ENCODE results near the gene ASAP3. TPM values are rescaled to one million over a fixed set of nuclear protein-coding genes. Genes with fewer than 3 reads are reported as not detected.

The ASAP3 gene
- total and polyA plus RNA-seq, 9 of the 15 experiments (the other 6 are each of a cell fraction or from before 2014, with no cell fraction given), result 1.7 to 31.2 (median 17.4) TPM

GRCh38 chr1:23478896-23479665 lies 4.9 kb downstream of the ASAP3 start (continued):
- TF ChIP-seq TSHZ1 (CRISPR knock-in tag; IDR thresholded peaks at IDR 0.05), result no peak
- TF ChIP-seq RBM14 (IDR thresholded peaks at IDR 0.05; ENCODE audit: borderline replicate concordance, insufficient read depth, low read depth, low read length), result no peak
- no peak for TF ChIP-seq SFPQ (IDR thresholded peaks at IDR 0.05; ENCODE audit: low read depth, low read length)
- TF ChIP-seq COPS2 (conservative IDR thresholded peaks at IDR 0.05), result no peak
- no peak for TF ChIP-seq RNF219 (CRISPR knock-in tag; IDR thresholded peaks at IDR 0.05)
- TF ChIP-seq CHD7 (IDR thresholded peaks at IDR 0.05; ENCODE audit: low read depth, low read length), result no peak
